22Rv1 (cell line): Measurements from ENCODE around the gene NME7.

Experiments used
- CTCF ChIP-seq: fragments of 450-650 bp; IDR thresholded peaks from 2 replicates; pipeline ENCODE4 v1.5.1; 2017; ENCODE audit warnings: mild to moderate bottlenecking
- ZFX ChIP-seq: fragments of 450-650 bp; IDR thresholded peaks from 2 replicates; pipeline ENCODE4 v1.6.1; 2017; ENCODE audit warnings: antibody characterized with exemption, borderline replicate concordance

- TF ChIP-seq CTCF (no peak), ZFX (no peak)
These were observed 150.0 kb downstream of the NME7 start for GRCh38 chr1:169217636-169218035.
